ENCODE data around the gene ASB8. TPM values are rescaled to one million over a fixed set of nuclear protein-coding genes. Genes with fewer than 3 reads are reported as not detected.

The ASB8 gene
- total and polyA plus RNA-seq, 11 donors, result 24.9 to 97.6 (median 79.1) TPM

DNA sequence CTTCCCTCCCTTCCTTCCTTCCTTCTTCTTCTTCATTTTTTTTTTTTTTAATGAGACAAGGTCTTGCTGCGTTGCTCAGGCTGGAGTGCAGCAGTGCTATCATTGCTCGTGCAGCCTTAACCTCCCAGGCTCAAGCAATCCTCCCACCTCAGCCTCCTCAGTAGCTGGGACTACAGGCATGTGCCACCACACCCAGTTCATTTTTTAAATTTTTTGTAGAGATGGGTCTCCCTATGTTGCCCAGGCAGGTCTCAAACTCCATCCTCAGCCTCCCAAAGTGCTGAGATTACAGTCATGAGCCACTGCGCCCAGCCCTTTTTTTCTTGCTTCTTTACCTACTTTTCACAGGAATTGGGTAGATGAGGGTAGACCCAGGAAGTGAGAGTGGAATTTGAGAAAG is 44.2 kb upstream of the ASB8 start:
- no peak overlapping the region for H3K27ac ChIP-seq
- H3K36me3 ChIP-seq, result peaks cover 0 to 18% (median 0%) of the 10 kb centered on the region in 9 donors
- peaks cover 0 to 33% (median 2%) of the 10 kb centered on the region in 12 donors for H3K9me3 ChIP-seq
- intact Hi-C loops (cut with DNase I), result loop anchor here in 4 of 10 donors (5.0 to 10.0 kb wide), 3 partner anchors 93 to 153 kb away; partner anchors contain the start of gene ZNF641 (in 1 of the 4)
- TF ChIP-seq, protein P1, sequence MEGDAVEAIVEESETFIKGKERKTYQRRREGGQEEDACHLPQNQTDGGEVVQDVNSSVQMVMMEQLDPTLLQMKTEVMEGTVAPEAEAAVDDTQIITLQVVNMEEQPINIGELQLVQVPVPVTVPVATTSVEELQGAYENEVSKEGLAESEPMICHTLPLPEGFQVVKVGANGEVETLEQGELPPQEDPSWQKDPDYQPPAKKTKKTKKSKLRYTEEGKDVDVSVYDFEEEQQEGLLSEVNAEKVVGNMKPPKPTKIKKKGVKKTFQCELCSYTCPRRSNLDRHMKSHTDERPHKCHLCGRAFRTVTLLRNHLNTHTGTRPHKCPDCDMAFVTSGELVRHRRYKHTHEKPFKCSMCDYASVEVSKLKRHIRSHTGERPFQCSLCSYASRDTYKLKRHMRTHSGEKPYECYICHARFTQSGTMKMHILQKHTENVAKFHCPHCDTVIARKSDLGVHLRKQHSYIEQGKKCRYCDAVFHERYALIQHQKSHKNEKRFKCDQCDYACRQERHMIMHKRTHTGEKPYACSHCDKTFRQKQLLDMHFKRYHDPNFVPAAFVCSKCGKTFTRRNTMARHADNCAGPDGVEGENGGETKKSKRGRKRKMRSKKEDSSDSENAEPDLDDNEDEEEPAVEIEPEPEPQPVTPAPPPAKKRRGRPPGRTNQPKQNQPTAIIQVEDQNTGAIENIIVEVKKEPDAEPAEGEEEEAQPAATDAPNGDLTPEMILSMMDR (IDR thresholded peaks at IDR 0.05), result no peak
- TF ChIP-seq POLR2A (IDR thresholded peaks at IDR 0.05), result no peak
- H3K27me3 ChIP-seq, result no peaks in the 10 kb centered on the region
- no peak for ATAC-seq
- WGBS, 4 donors, result 92 to 98% (median 93%) methylated on average over 3 of the region's 3 CpGs
- no peak overlapping the region for H3K4me3 ChIP-seq
- no peak for DNase-seq
- peaks cover 0 to 35% (median 16%) of the 10 kb centered on the region in 12 donors for H3K4me1 ChIP-seq

DNA sequence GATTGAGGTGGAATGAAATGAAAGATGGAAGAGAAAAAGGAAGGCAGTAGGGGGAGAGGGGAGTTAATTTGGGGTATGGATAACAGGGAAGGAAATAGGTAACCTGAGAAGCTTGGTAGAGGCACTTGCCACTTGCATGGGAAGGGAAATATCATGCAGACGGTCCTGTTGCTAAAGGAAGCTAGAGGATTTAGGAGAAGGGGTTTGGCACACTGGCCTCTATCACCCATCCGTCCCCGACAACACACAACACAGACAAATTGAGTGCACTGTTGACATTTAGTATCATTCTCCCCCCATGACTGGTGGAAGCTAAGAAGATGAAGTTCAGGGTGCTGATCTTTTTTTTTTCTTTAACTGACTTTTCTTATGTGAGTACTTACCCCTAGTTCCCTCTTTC is 43.8 kb upstream of the ASB8 start:
- no peak for ATAC-seq
- intact Hi-C loops (cut with DNase I), result loop anchor here in 4 of 10 donors (5.0 to 10.0 kb wide), 3 partner anchors 94 to 154 kb away; partner anchors contain the start of gene ZNF641 (in 1 of the 4)
- peaks cover 0 to 35% (median 16%) of the 10 kb centered on the region in 12 donors for H3K4me1 ChIP-seq
- 84 to 92% (median 89%) methylated on average over 3 of the region's 3 CpGs for WGBS, 4 donors
- peak overlapping the region in 2 of 12 donors; percentile 99 to 100 for H3K27ac ChIP-seq
- peaks cover 0 to 18% (median 0%) of the 10 kb centered on the region in 9 donors for H3K36me3 ChIP-seq
- peaks cover 0 to 29% (median 0%) of the 10 kb centered on the region in 12 donors for H3K9me3 ChIP-seq
- no peak for DNase-seq
- H3K4me3 ChIP-seq, result no peak overlapping the region
- TF ChIP-seq, protein P1 (IDR thresholded peaks at IDR 0.05), result no peak
- no peak for TF ChIP-seq POLR2A (IDR thresholded peaks at IDR 0.05)
- H3K27me3 ChIP-seq, result no peaks in the 10 kb centered on the region

DNA sequence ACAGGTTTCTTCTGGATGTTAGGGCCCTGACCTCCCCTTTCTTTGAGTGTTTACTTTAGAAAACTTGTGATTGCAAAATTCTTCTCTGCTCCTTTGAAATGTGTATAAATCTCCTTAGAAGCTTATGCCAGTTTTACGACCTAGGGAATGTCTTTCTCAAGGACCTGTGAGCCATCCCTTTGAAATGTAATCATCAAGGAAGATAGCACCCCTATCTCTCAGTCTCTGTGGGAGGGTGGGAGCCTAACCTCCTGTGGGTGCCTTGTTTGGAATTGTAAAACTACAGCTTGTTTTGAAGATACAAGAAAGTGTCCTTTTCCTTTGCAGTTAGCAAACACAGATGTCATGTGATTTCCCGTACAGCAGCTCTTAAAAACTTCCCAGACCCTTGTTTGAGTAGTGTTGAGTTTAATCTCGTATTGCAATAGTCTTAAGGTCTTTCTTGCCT is 42.5 kb upstream of the ASB8 start:
- no peak for ATAC-seq
- DNase-seq, result no peak
- Histone ChIP-seq H3K9me3 (peaks cover 0 to 16% (median 0%) of the 10 kb centered on the region in 12 donors), H3K4me1 (peaks cover 0 to 35% (median 16%) of the 10 kb centered on the region in 12 donors), H3K36me3 (peaks cover 0 to 5% (median 0%) of the 10 kb centered on the region in 9 donors), H3K27me3 (no peaks in the 10 kb centered on the region), H3K27ac (peak overlapping the region in 11 of 12 donors; percentile 89 to 100 (median 99)), H3K4me3 (peak overlapping the region in 4 of 12 donors; percentile 70 to 92 (median 80))
- TF ChIP-seq POLR2A (IDR thresholded peaks at IDR 0.05), result no peak
- TF ChIP-seq, protein P1 (IDR thresholded peaks at IDR 0.05), result no peak
- intact Hi-C loops (cut with DNase I), result loop anchor here in 8 of 10 donors (2.0 to 10.0 kb wide), 8 partner anchors 42 to 415 kb away; partner anchors contain the start of genes ZNF641 (in 5 of the 8) and ASB8 (in 1 of the 8)
- WGBS, 4 donors, result 41 to 59% (median 48%) methylated on average over 3 of the region's 3 CpGs

DNA sequence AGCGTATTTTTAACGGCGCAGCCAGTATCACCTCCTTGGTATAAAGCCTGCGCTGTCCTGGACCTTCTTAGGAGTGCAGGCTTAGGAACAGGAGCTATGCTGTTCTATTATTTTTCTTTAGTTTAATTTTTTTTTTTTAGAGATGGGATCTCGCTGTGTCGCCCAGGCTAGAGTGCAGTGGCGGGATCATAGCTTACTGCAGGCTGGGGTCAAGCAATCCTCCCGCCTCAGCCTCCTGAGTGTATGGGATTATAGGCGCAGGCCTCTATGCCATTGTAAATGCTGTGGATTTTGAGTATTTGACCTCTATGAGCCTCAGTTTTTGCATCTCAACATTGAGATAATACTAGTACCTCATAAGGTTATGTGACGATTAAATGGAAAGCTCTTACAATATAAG is 41.7 kb upstream of the ASB8 start:
- H3K4me1 ChIP-seq, result peaks cover 0 to 35% (median 16%) of the 10 kb centered on the region in 12 donors
- peak overlapping the region; percentile 89 to 100 (median 98) for H3K27ac ChIP-seq
- intact Hi-C loops (cut with DNase I), result loop anchor here in 5 of 10 donors (2.0 to 10.0 kb wide), 6 partner anchors 42 to 416 kb away; partner anchors contain the start of genes ZNF641 (in 4 of the 5) and ASB8 (in 1 of the 5)
- H3K4me3 ChIP-seq, result peak overlapping the region; percentile 60 to 92 (median 78)
- no peak for TF ChIP-seq POLR2A (IDR thresholded peaks at IDR 0.05)
- TF ChIP-seq, protein P1 (IDR thresholded peaks at IDR 0.05), result no peak
- peaks cover 0 to 8% (median 0%) of the 10 kb centered on the region in 12 donors for H3K9me3 ChIP-seq
- DNase-seq, result no peak
- no peaks in the 10 kb centered on the region for H3K36me3 ChIP-seq
- WGBS, 4 donors, result 57 to 68% (median 62%) methylated on average over 10 of the region's 10 CpGs
- no peak for ATAC-seq
- no peaks in the 10 kb centered on the region for H3K27me3 ChIP-seq

Measured in heart left ventricle (tissue), 16 donors.